G401.6 (cell line): ENCODE data around the gene ISY1.
"Not testable (repeated sequence)": the region's sequence is repeated elsewhere in the genome, so short reads cannot be mapped to it uniquely, and the experiment has no call there.

ENCODE experiments used
- FAIRE-seq: peaks from 2 replicates; lab custom pipeline; 2012; peaks lifted over from hg19 to GRCh38; lab: Jason Lieb, UNC

Gene ISY1

GRCh38 chr3:129160891-129161859, at the start of gene ISY1:
Gene ISY1 (minus strand): TSS chr3:129161063. CDS start chr3:129160975, 88 bp downstream.
- peak; percentile 95 for FAIRE-seq

- FAIRE-seq = no peak
Measured at GRCh38 chr3:129207479-129207878, 46.6 kb upstream of the ISY1 start.

GRCh38 chr3:129205109-129205832, 44.4 kb upstream of the ISY1 start:
- FAIRE-seq = no peak

GRCh38 chr3:129204473-129204872, 43.6 kb upstream of the ISY1 start:
- no peak for FAIRE-seq

- no peak for FAIRE-seq
Measured at GRCh38 chr3:129199366-129199765, 38.5 kb upstream of the ISY1 start.

GRCh38 chr3:129197321-129197720, 36.5 kb upstream of the ISY1 start:
- no peak for FAIRE-seq

GRCh38 chr3:129196601-129197000, 35.7 kb upstream of the ISY1 start:
- FAIRE-seq = no peak

- peak; percentile 89 for FAIRE-seq
Measured at GRCh38 chr3:129195731-129196256, 34.9 kb upstream of the ISY1 start.

GRCh38 chr3:129189793-129190192, 28.9 kb upstream of the ISY1 start:
- not testable (repeated sequence) for FAIRE-seq

GRCh38 chr3:129187857-129188256, 27.0 kb upstream of the ISY1 start:
- FAIRE-seq = no peak

GRCh38 chr3:129185783-129186182, 24.9 kb upstream of the ISY1 start:
- FAIRE-seq = no peak

GRCh38 chr3:129184784-129185542, 24.1 kb upstream of the ISY1 start:
- FAIRE-seq = not testable (repeated sequence)

GRCh38 chr3:129184396-129184657, 23.5 kb upstream of the ISY1 start:
- no peak for FAIRE-seq

- FAIRE-seq = no peak
Measured at GRCh38 chr3:129183569-129184395, 22.9 kb upstream of the ISY1 start, which contains the start of gene CNBP. Gene CNBP (minus strand): TSS chr3:129183896. CDS start chr3:129171757, 12,139 bp downstream.

GRCh38 chr3:129182390-129183185, 21.7 kb upstream of the ISY1 start:
- no peak for FAIRE-seq

- FAIRE-seq = no peak
Measured at GRCh38 chr3:129181819-129182218, 21.0 kb upstream of the ISY1 start.

GRCh38 chr3:129180461-129180860, 19.6 kb upstream of the ISY1 start:
- no peak for FAIRE-seq

- FAIRE-seq = no peak
Measured at GRCh38 chr3:129176051-129176450, 15.2 kb upstream of the ISY1 start.

GRCh38 chr3:129173725-129174124, 12.9 kb upstream of the ISY1 start:
- no peak for FAIRE-seq

GRCh38 chr3:129173206-129173605, 12.3 kb upstream of the ISY1 start:
- peak; percentile 77 for FAIRE-seq
